Body of pancreas (tissue), 4 donors: ENCODE results near the gene PRR7. TPM values are rescaled to one million over a fixed set of nuclear protein-coding genes. Genes with fewer than 3 reads are reported as not detected.

ENCODE experiments used
- ATAC-seq: fragments of 150-250 bp; one replicate; pipeline ENCODE4 v1.9.1; 2016
- DNase-seq, 4 donors: peaks; one replicate each; pipeline ENCODE4 v3.0.0-alpha.2; 2019
- H3K27ac ChIP-seq, 4 donors: fragments of 200-600 bp; sonication (generic); 1 replicate in 3 of 4; 2 replicates in 1 of 4; pipeline versions ENCODE4 v1.5.1 to v1.6.1; 2016 to 2019; ENCODE audit warnings: mild to moderate bottlenecking in 1 of 4, mixed read lengths in 1 of 4, moderate library complexity in 1 of 4
- H3K27me3 ChIP-seq, 2 donors: fragments of 200-600 bp; sonication (generic); one replicate each; pipeline ENCODE4 v1.6.0; 2016; ENCODE audit warnings: mild to moderate bottlenecking in 1 of 2
- H3K36me3 ChIP-seq, 2 donors: fragments of 200-600 bp; sonication (generic); replicated peaks in 1 of 2; 2 replicates each; pipeline ENCODE4 v1.5.1; 2016; ENCODE audit warnings: low read depth in 2 of 2; ENCODE audit not compliant: insufficient read depth in 1 of 2
- H3K4me1 ChIP-seq: fragments of 200-600 bp; sonication (generic); one replicate; pipeline ENCODE4 v1.6.0; 2016
- H3K4me3 ChIP-seq, 2 donors: fragments of 200-600 bp; sonication (generic); 1 replicate in 1 of 2; 2 replicates in 1 of 2; pipeline ENCODE4 v1.5.1; 2016 to 2019
- H3K9me3 ChIP-seq, 3 donors: fragments of 200-600 bp; sonication (generic); 1 replicate in 2 of 3; 2 replicates in 1 of 3; pipeline ENCODE4 v1.5.1; 2016
- CTCF ChIP-seq, 7 experiments: fragments of 450-650 bp in 4 of 7; fragments of 200-600 bp in 3 of 7; sonication (generic) in 3 of 7; IDR thresholded peaks; one replicate each; pipeline ENCODE4 v1.5.1; 2016 to 2019; ENCODE audit warnings: antibody characterized with exemption in 7 of 7
- POLR2A ChIP-seq, 3 donors: fragments of 450-650 bp; IDR thresholded peaks; one replicate each; pipeline ENCODE4 v1.6.1; 2016; ENCODE audit warnings: antibody characterized with exemption in 3 of 3, mild to moderate bottlenecking in 2 of 3
- WGBS, 2 donors: methylation state at CpG; one replicate each; pipeline ENCODE4 v1.1.5; 2017; 5-methylcytosine and 5-hydroxymethylcytosine counted together
- intact Hi-C: fragments of 100-400 bp; cut with DNase I; formaldehyde crosslinking; loops from one replicate; pipeline ENCODE4 v1.15.1; 2023
- total RNA-seq, 2 donors: library from RNA; depleted of rRNA; stranded (reverse); fragments of >200 nt; gene quantifications; one replicate each; pipeline ENCODE4 v1.1.0, GENCODE V29; 2016

The PRR7 gene
- total RNA-seq, 2 donors from 2014 or later: 0.78 to 1.3 TPM

- WGBS, 2 donors: 86 to 95% methylated on average over 16 to 24 of the region's 25 CpGs
- ATAC-seq (no peak), DNase-seq (no peak)
- Histone ChIP-seq H3K27ac (no peak overlapping the region), H3K27me3 (no peaks in the 10 kb centered on the region), H3K9me3 (no peaks in the 10 kb centered on the region), H3K4me3 (no peak overlapping the region), H3K36me3 (peaks cover 0 to 27% of the 10 kb centered on the region in 2 donors), H3K4me1 (peaks cover 4% of the 10 kb centered on the region)
- TF ChIP-seq CTCF (IDR thresholded peaks at IDR 0.05): no peak
- TF ChIP-seq POLR2A (IDR thresholded peaks at IDR 0.05): no peak
- intact Hi-C loops: no loop called here
These were observed 13.6 kb upstream of the PRR7 start for GRCh38 chr5:177432839-177433657.

GRCh38 chr5:177433658-177434217 lies 12.9 kb upstream of the PRR7 start:
- WGBS, 2 donors: 78 to 91% methylated on average over 4 to 25 of the region's 29 CpGs
- H3K36me3 ChIP-seq: peaks cover 0 to 27% of the 10 kb centered on the region in 2 donors
- intact Hi-C loops: no loop called here

GRCh38 chr5:177434437-177434836 lies 12.2 kb upstream of the PRR7 start:
- Histone ChIP-seq H3K27me3 (no peaks in the 10 kb centered on the region), H3K27ac (no peak overlapping the region), H3K4me1 (no peaks in the 10 kb centered on the region), H3K9me3 (no peaks in the 10 kb centered on the region), H3K4me3 (no peak overlapping the region), H3K36me3 (peaks cover 0 to 27% of the 10 kb centered on the region in 2 donors)
- intact Hi-C loops: no loop called here
- TF ChIP-seq CTCF (IDR thresholded peaks at IDR 0.05) (no peak), POLR2A (IDR thresholded peaks at IDR 0.05) (no peak)
- no peak for ATAC-seq
- WGBS, 2 donors: 90 to 94% methylated on average over 8 of the region's 8 CpGs
- no peak for DNase-seq

More at GRCh38 chr5:177433658-177434217, 12.9 kb upstream of the PRR7 start:
- no peaks in the 10 kb centered on the region for H3K4me1 ChIP-seq
- DNase-seq: no peak
- ATAC-seq: no peak
- no peaks in the 10 kb centered on the region for H3K9me3 ChIP-seq
- H3K27me3 ChIP-seq: no peaks in the 10 kb centered on the region
- no peak for TF ChIP-seq POLR2A (IDR thresholded peaks at IDR 0.05)
- TF ChIP-seq CTCF (IDR thresholded peaks at IDR 0.05): no peak
- H3K27ac ChIP-seq: no peak overlapping the region
- H3K4me3 ChIP-seq: no peak overlapping the region

- Histone ChIP-seq H3K36me3 (peaks cover 0 to 27% of the 10 kb centered on the region in 2 donors), H3K27me3 (no peaks in the 10 kb centered on the region), H3K4me3 (no peak overlapping the region), H3K9me3 (no peaks in the 10 kb centered on the region), H3K27ac (no peak overlapping the region), H3K4me1 (no peaks in the 10 kb centered on the region)
- 87 to 92% methylated on average over 12 to 20 of the region's 20 CpGs for WGBS, 2 donors
- ATAC-seq (no peak), DNase-seq (no peak)
- intact Hi-C loops: no loop called here
- TF ChIP-seq CTCF (IDR thresholded peaks at IDR 0.05) (no peak), POLR2A (IDR thresholded peaks at IDR 0.05) (no peak)
These were observed 11.5 kb upstream of the PRR7 start for GRCh38 chr5:177434942-177435738.
